Panc1 (cell line): ENCODE measurements around the gene EIF4E2. TPM values are rescaled to one million over a fixed set of nuclear protein-coding genes. Genes with fewer than 3 reads are reported as not detected.
A peak's percentile ranks its signal among the peaks of the same experiment; 100 is the strongest.

Experiments used
- ATAC-seq: fragments of 200-7000 bp; cut with Tn5 transposase; 2 replicates; pipeline ENCODE4 v1.9.1; 2020; ENCODE audit warnings: mild to moderate bottlenecking, moderate library complexity
- BruUV-seq: library from RNA; stranded (reverse); fragments of 400-500 nt; replicated peaks from 2 replicates; lab custom pipeline; 2021; lab: Mats Ljungman, UMichigan
- CTCF ChIA-PET: fragments of 300-600 bp; sonication (Branson Sonifier 250); formaldehyde crosslinking; loops from one replicate; lab custom pipeline; 2022; ENCODE audit warnings: antibody characterized with exemption; lab: Charles Lee
- POLR2A ChIA-PET: fragments of 300-600 bp; sonication (Branson Sonifier 250); formaldehyde crosslinking; loops from one replicate; lab custom pipeline; 2022; ENCODE audit warnings: antibody characterized with exemption; lab: Charles Lee
- DNase-seq: peaks from one replicate; pipeline ENCODE4 v3.0.0-alpha.2; 2010; ENCODE audit warnings: low read depth, low spot score
- H3K27ac ChIP-seq: 2 replicates; pipeline ENCODE4 v1.5.1; 2011; ENCODE audit warnings: mild to moderate bottlenecking, low read length, inconsistent platforms
- H3K27me3 ChIP-seq: fragments of 200-500 bp; sonication (Bioruptor generic); 2 replicates; pipeline ENCODE4 v1.6.0; 2014; ENCODE audit warnings: low read length, inconsistent platforms; ENCODE audit not compliant: control insufficient read depth, insufficient read depth
- H3K36me3 ChIP-seq: fragments of 200-500 bp; sonication (Bioruptor generic); 2 replicates; pipeline ENCODE4 v1.5.1; 2014; ENCODE audit warnings: inconsistent platforms, mild to moderate bottlenecking, low read length, moderate library complexity; ENCODE audit not compliant: control insufficient read depth, insufficient read depth
- H3K4me1 ChIP-seq: 2 replicates; pipeline ENCODE4 v1.5.1; 2011; ENCODE audit warnings: inconsistent platforms, mild to moderate bottlenecking, low read length, moderate library complexity; ENCODE audit not compliant: control insufficient read depth, insufficient read depth
- H3K4me3 ChIP-seq, 2 experiments: 2 replicates each; pipeline ENCODE4 v1.5.1; 2011 to 2012; ENCODE audit warnings: low read depth in 2 of 2, low read length in 2 of 2, mild to moderate bottlenecking in 2 of 2, inconsistent platforms in 1 of 2, moderate library complexity in 1 of 2
- H3K9me3 ChIP-seq: fragments of 200-500 bp; sonication (Bioruptor generic); 2 replicates; pipeline ENCODE4 v1.5.1; 2014; ENCODE audit warnings: low read depth, mild to moderate bottlenecking, inconsistent platforms, low read length, moderate library complexity; ENCODE audit not compliant: control insufficient read depth, insufficient read depth
- POLR2AphosphoS5 ChIP-seq: IDR thresholded peaks from 2 replicates; pipeline ENCODE4 v1.6.1; 2012; ENCODE audit warnings: mild to moderate bottlenecking, low read depth, low read length, moderate library complexity
- REST ChIP-seq, 2 experiments: IDR thresholded peaks; 2 replicates each; pipeline ENCODE4 v1.6.1; 2011 to 2012; ENCODE audit warnings: low read depth in 2 of 2, control low read depth in 1 of 2, low read length in 1 of 2, mild to moderate bottlenecking in 1 of 2, moderate library complexity in 1 of 2; ENCODE audit not compliant: insufficient read depth in 1 of 2
- SIN3A ChIP-seq: IDR thresholded peaks from 2 replicates; pipeline ENCODE4 v1.6.1; 2012; ENCODE audit warnings: low read depth, mild to moderate bottlenecking, low read length, moderate library complexity, borderline replicate concordance; ENCODE audit not compliant: insufficient read depth
- TCF7L2 ChIP-seq: IDR thresholded peaks from 2 replicates; pipeline ENCODE4 v1.6.1; 2011; ENCODE audit warnings: mild to moderate bottlenecking, low read depth, low read length, inconsistent platforms
- in situ Hi-C: cut with HindIII; loops from 2 replicates; pipeline ENCODE4 v1.10.0; 2016; ENCODE audit warnings: low sequenced_read_pairs, low pct_unique_long_range_greater_than_20kb
- intact Hi-C: fragments of 100-400 bp; cut with micrococcal nuclease; formaldehyde crosslinking; loops from one replicate; pipeline ENCODE4 v1.10.0; 2022; ENCODE audit not compliant: unreplicated experiment
- total RNA-seq: library from RNA; stranded (reverse); gene quantifications from one replicate; pipeline ENCODE4 v1.2.1, GENCODE V29; 2021; ENCODE audit not compliant: unreplicated experiment
- TF ChIP-seq, protein P1 (sequence below): fragments of 450-650 bp; IDR thresholded peaks from 2 replicates; pipeline ENCODE4 v1.5.1; 2017; ENCODE audit warnings: mild to moderate bottlenecking

The EIF4E2 gene
- total RNA-seq, 1 experiment from 2014 or later = 84.0 TPM

DNA sequence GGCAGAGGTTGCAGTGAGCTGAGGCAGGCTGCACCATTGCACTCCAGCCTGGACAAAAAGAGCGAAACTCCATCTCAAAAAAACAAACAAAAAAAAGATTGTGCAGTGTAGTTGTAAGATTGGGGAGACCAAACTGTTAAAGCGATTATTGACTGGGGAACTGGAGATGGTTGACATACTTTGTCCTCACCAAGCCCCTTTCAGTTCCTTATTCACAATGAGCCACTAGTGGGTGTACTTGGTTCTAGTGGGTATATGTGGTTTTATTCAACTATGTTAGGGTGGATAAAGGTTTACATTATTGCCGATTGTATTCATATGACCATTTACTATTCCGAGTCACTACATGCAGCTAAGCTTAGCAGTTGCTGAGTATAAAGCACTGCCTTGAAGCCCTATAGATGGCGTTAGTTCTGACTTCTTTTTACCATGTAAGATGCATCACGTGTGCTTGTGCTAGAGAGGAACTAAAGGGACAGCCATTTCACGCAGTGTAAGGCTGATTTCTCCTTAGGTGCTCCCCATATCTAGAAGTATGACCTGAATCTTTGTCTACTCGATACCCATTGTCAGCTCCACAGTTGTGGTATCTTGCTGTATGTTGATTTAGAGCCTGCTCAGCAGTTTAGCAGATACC, 12.1 kb downstream of the EIF4E2 start:
- DNase-seq = no peak
- H3K27me3 ChIP-seq = no peaks in the 10 kb centered on the region
- in situ Hi-C loops = no loop called here
- no peak overlapping the region for H3K4me3 ChIP-seq
- no TSS peak for BruUV-seq
- ATAC-seq = peak; percentile 40; the same call in 1 of the 2 replicates
- H3K27ac ChIP-seq = no peak overlapping the region
- POLR2A ChIA-PET = interaction anchor here (0.5 kb wide), 1 partner anchor 52 kb away, joined by 4 read pairs; no protein-coding TSS in a partner anchor
- TF ChIP-seq TCF7L2 (no peak), REST (IDR thresholded peaks at IDR 0.05; ENCODE audit: insufficient read depth in 1 of 2, low read depth in 2 of 2, low read length in 1 of 2) (no peak), SIN3A (no peak), POLR2AphosphoS5 (no peak)
- TF ChIP-seq, protein P1, sequence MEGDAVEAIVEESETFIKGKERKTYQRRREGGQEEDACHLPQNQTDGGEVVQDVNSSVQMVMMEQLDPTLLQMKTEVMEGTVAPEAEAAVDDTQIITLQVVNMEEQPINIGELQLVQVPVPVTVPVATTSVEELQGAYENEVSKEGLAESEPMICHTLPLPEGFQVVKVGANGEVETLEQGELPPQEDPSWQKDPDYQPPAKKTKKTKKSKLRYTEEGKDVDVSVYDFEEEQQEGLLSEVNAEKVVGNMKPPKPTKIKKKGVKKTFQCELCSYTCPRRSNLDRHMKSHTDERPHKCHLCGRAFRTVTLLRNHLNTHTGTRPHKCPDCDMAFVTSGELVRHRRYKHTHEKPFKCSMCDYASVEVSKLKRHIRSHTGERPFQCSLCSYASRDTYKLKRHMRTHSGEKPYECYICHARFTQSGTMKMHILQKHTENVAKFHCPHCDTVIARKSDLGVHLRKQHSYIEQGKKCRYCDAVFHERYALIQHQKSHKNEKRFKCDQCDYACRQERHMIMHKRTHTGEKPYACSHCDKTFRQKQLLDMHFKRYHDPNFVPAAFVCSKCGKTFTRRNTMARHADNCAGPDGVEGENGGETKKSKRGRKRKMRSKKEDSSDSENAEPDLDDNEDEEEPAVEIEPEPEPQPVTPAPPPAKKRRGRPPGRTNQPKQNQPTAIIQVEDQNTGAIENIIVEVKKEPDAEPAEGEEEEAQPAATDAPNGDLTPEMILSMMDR = no peak
- H3K4me1 ChIP-seq = no peaks in the 10 kb centered on the region
- H3K9me3 ChIP-seq = no peaks in the 10 kb centered on the region
- peaks cover 29% of the 10 kb centered on the region for H3K36me3 ChIP-seq
- CTCF ChIA-PET = no interaction called here
- intact Hi-C loops = no loop called here

DNA sequence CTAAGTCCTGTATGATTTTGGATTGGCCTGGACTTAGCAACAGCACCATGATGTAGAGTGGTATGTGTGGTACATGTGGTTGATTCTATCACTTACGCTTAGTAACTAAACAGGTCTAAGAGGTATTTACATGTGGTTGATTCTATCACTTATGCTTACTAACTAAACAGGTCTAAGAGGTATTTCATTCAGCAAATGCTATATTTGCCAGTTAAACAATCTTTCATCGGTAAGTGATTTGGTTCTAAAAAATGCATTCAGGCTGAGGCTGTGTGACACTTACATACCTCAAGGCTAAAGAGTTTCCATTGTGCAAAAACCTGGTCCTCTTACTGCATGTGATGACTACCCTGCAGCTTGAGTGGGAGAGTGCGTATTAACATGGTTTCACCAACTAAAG, 13.1 kb downstream of the EIF4E2 start:
- POLR2A ChIA-PET = interaction anchor here (0.7 kb wide), 1 partner anchor 27 kb away, joined by 4 read pairs; no protein-coding TSS in a partner anchor
- Histone ChIP-seq H3K4me1 (no peaks in the 10 kb centered on the region), H3K9me3 (no peaks in the 10 kb centered on the region), H3K27ac (no peak overlapping the region), H3K36me3 (peaks cover 32% of the 10 kb centered on the region), H3K4me3 (no peak overlapping the region), H3K27me3 (no peaks in the 10 kb centered on the region)
- DNase-seq = no peak
- no peak for TF ChIP-seq SIN3A
- no peak for TF ChIP-seq REST (IDR thresholded peaks at IDR 0.05; ENCODE audit: insufficient read depth in 1 of 2, low read depth in 2 of 2, low read length in 1 of 2)
- no peak for TF ChIP-seq POLR2AphosphoS5
- no peak for TF ChIP-seq TCF7L2
- TF ChIP-seq, protein P1 = no peak
- CTCF ChIA-PET = no interaction called here
- no TSS peak for BruUV-seq
- in situ Hi-C loops (no loop called here), intact Hi-C loops (no loop called here)
- no peak for ATAC-seq
